Activated CD8-positive, alpha-beta memory T cell treated with anti-CD3 and anti-CD28 coated beads for 24 hours (primary cell): Measurements from ENCODE around the gene ATP7A.

Experiments
- DNase-seq: peaks from one replicate; pipeline ENCODE4 v3.0.0-alpha.2; 2020

Gene ATP7A

GRCh38 chrX:77945910-77946545 lies 35.5 kb downstream of the ATP7A start:
- DNase-seq, result no peak

- no peak for DNase-seq
Observed at GRCh38 chrX:77946571-77946970, 36.1 kb downstream of the ATP7A start.

- DNase-seq, result no peak
Observed at GRCh38 chrX:77949840-77950239, 39.3 kb downstream of the ATP7A start.

- no peak for DNase-seq
Observed at GRCh38 chrX:77952173-77952572, 41.7 kb downstream of the ATP7A start.

- no peak for DNase-seq
Observed at GRCh38 chrX:77953302-77953701, 42.8 kb downstream of the ATP7A start.

GRCh38 chrX:77953708-77954107 lies 43.2 kb downstream of the ATP7A start:
- DNase-seq, result no peak

GRCh38 chrX:77960567-77960966 lies 50.1 kb downstream of the ATP7A start:
- DNase-seq, result no peak

GRCh38 chrX:77961063-77961462 lies 50.6 kb downstream of the ATP7A start:
- DNase-seq, result no peak

- DNase-seq, result peak; percentile 59
Observed at GRCh38 chrX:77962068-77962902, 51.8 kb downstream of the ATP7A start.

GRCh38 chrX:77966361-77966760 lies 55.9 kb downstream of the ATP7A start:
- no peak for DNase-seq

- DNase-seq, result no peak
Observed at GRCh38 chrX:77967631-77968030, 57.1 kb downstream of the ATP7A start.

GRCh38 chrX:77969538-77969937 lies 59.0 kb downstream of the ATP7A start, which contains the start of gene PGAM4:
PGAM4 (minus strand) TSS chrX:77969638; CDS start chrX:77969638, 0 bp downstream.
- no peak for DNase-seq

- DNase-seq, result no peak
Observed at GRCh38 chrX:77975755-77976154, 65.3 kb downstream of the ATP7A start.

GRCh38 chrX:77977095-77977494 lies 66.6 kb downstream of the ATP7A start:
- no peak for DNase-seq

- DNase-seq, result no peak
Observed at GRCh38 chrX:77977518-77977917, 67.0 kb downstream of the ATP7A start.

GRCh38 chrX:77979870-77980269 lies 69.4 kb downstream of the ATP7A start:
- no peak for DNase-seq

GRCh38 chrX:78011846-78012245 lies 101.4 kb downstream of the ATP7A start:
- no peak for DNase-seq

GRCh38 chrX:78019586-78020483 lies 109.3 kb downstream of the ATP7A start:
- no peak for DNase-seq

GRCh38 chrX:78024349-78025059 lies 114.0 kb downstream of the ATP7A start:
- peak; percentile 57 for DNase-seq

- DNase-seq, result no peak
Observed at GRCh38 chrX:78027798-78028197, 117.3 kb downstream of the ATP7A start.

GRCh38 chrX:78029663-78030062 lies 119.2 kb downstream of the ATP7A start:
- no peak for DNase-seq

GRCh38 chrX:78035061-78035460 lies 124.6 kb downstream of the ATP7A start:
- no peak for DNase-seq

GRCh38 chrX:78037881-78038280 lies 127.4 kb downstream of the ATP7A start:
- DNase-seq, result no peak
